GM12878 (cell line): ENCODE data around the gene PPP1R37. TPM values are rescaled to one million over a fixed set of nuclear protein-coding genes. Genes with fewer than 3 reads are reported as not detected.

Experiments used
- ATAC-seq: fragments of 200-7000 bp; cut with Tn5 transposase; 3 replicates; pipeline ENCODE4 v1.9.1; 2020; ENCODE audit warnings: mild to moderate bottlenecking, moderate library complexity
- BruUV-seq: library from RNA; stranded (reverse); fragments of 400-500 nt; replicated peaks from 2 replicates; lab custom pipeline; 2021; lab: Mats Ljungman, UMichigan
- CTCF ChIA-PET: fragments of 300-600 bp; sonication (Branson Sonifier 250); formaldehyde crosslinking; extraction: SDS; loops from one replicate; lab custom pipeline; 2021; ENCODE audit warnings: inconsistent platforms; lab: Yijun Ruan, JAX
- POLR2A ChIA-PET: fragments of 350-600 bp; formaldehyde crosslinking; extraction: SDS; loops from one replicate; lab custom pipeline; 2021; ENCODE audit warnings: inconsistent platforms; lab: Charles Lee
- RAD21 ChIA-PET: fragments of 300-600 bp; sonication (Branson Sonifier 250); formaldehyde crosslinking; loops from one replicate; lab custom pipeline; 2023; ENCODE audit warnings: antibody characterized with exemption; ENCODE audit not compliant: unreplicated experiment; lab: Charles Lee
- SMC1A ChIA-PET: fragments of 300-600 bp; sonication (Branson Sonifier 250); formaldehyde crosslinking; loops from one replicate; lab custom pipeline; 2023; ENCODE audit not compliant: unreplicated experiment, uncharacterized antibody; lab: Charles Lee
- DNase-seq: peaks from one replicate; pipeline ENCODE4 v3.0.0-alpha.2; 2011; ENCODE audit warnings: low read depth, low spot score
- FAIRE-seq: peaks from 3 replicates; lab custom pipeline; 2011; peaks lifted over from hg19 to GRCh38; lab: Jason Lieb, UNC
- H2AFZ ChIP-seq: 2 replicates; pipeline ENCODE4 v1.6.0; 2011; ENCODE audit warnings: low read depth, low read length, control low read depth; ENCODE audit not compliant: control insufficient read depth
- H3K27ac ChIP-seq: 2 replicates; pipeline ENCODE4 v1.5.1; 2011; ENCODE audit warnings: control low read depth; ENCODE audit not compliant: control insufficient read depth, insufficient read depth
- H3K27me3 ChIP-seq, 2 experiments: replicated peaks in 1 of 2; 2 replicates each; pipeline versions ENCODE4 v1.6.0 to v1.6.1; 2011; ENCODE audit warnings: low read length in 1 of 2; ENCODE audit not compliant: control insufficient read depth in 2 of 2, insufficient read depth in 2 of 2
- H3K36me3 ChIP-seq, 2 experiments: 2 replicates each; pipeline ENCODE4 v1.5.1; 2011; ENCODE audit warnings: low read length in 1 of 2; ENCODE audit not compliant: control insufficient read depth in 2 of 2, insufficient read depth in 2 of 2
- H3K4me1 ChIP-seq: 2 replicates; pipeline ENCODE4 v1.6.1; 2011; ENCODE audit warnings: mild to moderate bottlenecking, low read length, moderate library complexity, mixed read lengths; ENCODE audit not compliant: control insufficient read depth, insufficient read depth
- H3K4me2 ChIP-seq: 2 replicates; pipeline ENCODE4 v1.6.0; 2011; ENCODE audit warnings: control low read depth; ENCODE audit not compliant: control insufficient read depth, insufficient read depth
- H3K4me3 ChIP-seq: fragments of 200-600 bp; sonication (generic); 2 replicates; pipeline ENCODE4 v1.5.1; 2016
- H3K79me2 ChIP-seq: 2 replicates; pipeline ENCODE4 v1.6.0; 2011; ENCODE audit warnings: low read length; ENCODE audit not compliant: control insufficient read depth, insufficient read depth
- H3K9ac ChIP-seq: 2 replicates; pipeline ENCODE4 v1.8.0; 2011; ENCODE audit warnings: low read length, control low read depth, mixed read lengths; ENCODE audit not compliant: control insufficient read depth, insufficient read depth
- H3K9me3 ChIP-seq: replicated peaks from 3 replicates; pipeline ENCODE4 v1.5.1; 2011; ENCODE audit warnings: mild to moderate bottlenecking, low read length; ENCODE audit not compliant: control insufficient read depth, insufficient read depth
- H4K20me1 ChIP-seq: 2 replicates; pipeline ENCODE4 v1.6.0; 2011; ENCODE audit not compliant: control insufficient read depth, insufficient read depth
- POLR2A ChIP-seq: IDR thresholded peaks from 2 replicates; pipeline ENCODE4 v1.6.1; 2011; ENCODE audit warnings: low read depth, mild to moderate bottlenecking, low read length
- SMAD1 ChIP-seq: fragments of 450-650 bp; IDR thresholded peaks from 2 replicates; pipeline ENCODE4 v1.6.1; 2018; ENCODE audit warnings: mild to moderate bottlenecking, low read depth; ENCODE audit not compliant: partially characterized antibody
- SRF ChIP-seq, 2 experiments: IDR thresholded peaks; 2 replicates each; pipeline ENCODE4 v1.6.1; 2011; ENCODE audit warnings: low read depth in 2 of 2, low read length in 2 of 2, mild to moderate bottlenecking in 1 of 2, moderate library complexity in 1 of 2
- WGBS: methylation state at CpG from one replicate; pipeline ENCODE4 v1.1.6; 2016; ENCODE audit warnings: low lambda C conversion rate; ENCODE audit not compliant: insufficient replicate concordance, insufficient coverage; ENCODE audit errors: missing lambda C conversion rate; 5-methylcytosine and 5-hydroxymethylcytosine counted together
- in situ Hi-C: fragments of 300-500 bp; cut with MboI; formaldehyde crosslinking; loops from 9 replicates; pipeline ENCODE4 v1.14.3; 2018; ENCODE audit warnings: mixed read lengths
- intact Hi-C: fragments of 100-400 bp; cut with micrococcal nuclease; formaldehyde crosslinking; loops from one replicate; pipeline ENCODE4 v1.14.2; 2022; ENCODE audit not compliant: unreplicated experiment
- polyA plus RNA-seq, 11 experiments: library from polyadenylated mRNA; depleted of rRNA in 4 of 11; unstranded in 6 of 11; stranded (reverse) in 5 of 11; fragments of >200 nt; fragmentation: Nextera tagmentation in 4 of 11; fragmentation: Illumina TruSeq in 1 of 11; extraction: Ambion mirVana in 4 of 11; extraction: Trizol in 1 of 11; gene quantifications; 1 replicate in 1 of 11; 2 replicates in 10 of 11; pipeline versions ENCODE4 v1.2.1 to v1.2.3, GENCODE V29; 2011 to 2016; ENCODE audit warnings: inconsistent platforms in 2 of 11, missing spikeins in 2 of 11, low read depth in 1 of 11
- total RNA-seq, 4 experiments: library from RNA; depleted of rRNA in 3 of 4; stranded (reverse); fragments of >200 nt in 3 of 4; fragmentation: Illumina TruSeq in 1 of 4; extraction: Trizol in 1 of 4; gene quantifications; 2 replicates each; pipeline versions ENCODE4 v1.2.1 to v1.2.3, GENCODE V29; 2013 to 2021
- TF ChIP-seq, protein P1 (sequence below): IDR thresholded peaks from 2 replicates; pipeline ENCODE4 v1.6.1; 2012; ENCODE audit warnings: mild to moderate bottlenecking, low read depth, low read length
- TF ChIP-seq, protein P2 (sequence below): fragments of 450-650 bp; IDR thresholded peaks from 2 replicates; pipeline ENCODE4 v1.6.1; 2017; ENCODE audit warnings: antibody characterized with exemption, mild to moderate bottlenecking, moderate library complexity
- TF ChIP-seq, protein P3 (sequence below): fragments of 450-650 bp; IDR thresholded peaks from 2 replicates; pipeline ENCODE4 v1.6.1; 2017; ENCODE audit warnings: mild to moderate bottlenecking, moderate library complexity

PPP1R37 gene
- total and polyA plus RNA-seq, 10 of the 15 experiments (the other 5 are each of a cell fraction or from before 2014, with no cell fraction given), result 0.09 to 21.3 (median 5.1) TPM; not detected in 1

DNA sequence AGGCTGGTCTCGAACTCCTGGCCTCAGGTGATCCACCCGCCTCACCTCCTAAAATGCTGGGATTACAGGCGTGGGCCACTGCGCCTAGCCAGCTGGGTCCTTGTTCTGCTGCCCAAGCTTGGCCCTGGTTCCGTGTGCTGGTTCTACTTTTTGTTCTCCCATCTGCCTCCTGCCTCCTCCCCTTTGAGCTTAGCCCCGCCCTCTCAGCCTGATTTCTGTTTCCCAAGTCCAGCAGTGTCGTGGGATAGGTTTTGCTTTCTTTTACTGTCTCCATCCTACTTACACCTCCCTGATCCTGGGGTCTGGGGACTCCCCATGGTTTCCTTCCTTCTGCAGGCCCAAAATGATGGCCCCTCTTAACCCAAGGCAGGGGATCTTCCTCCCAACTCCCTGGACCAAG is 88.0 kb downstream of the PPP1R37 start:
- Histone ChIP-seq H2AFZ (no peak overlapping the region), H3K9ac (no peak overlapping the region), H4K20me1 (no peaks in the 10 kb centered on the region), H3K4me1 (peaks cover 17% of the 10 kb centered on the region), H3K27me3 (no peaks in the 10 kb centered on the region), H3K79me2 (peaks cover 39% of the 10 kb centered on the region), H3K4me3 (peak overlapping the region; percentile 86; the same call in 1 of the 2 replicates), H3K4me2 (peak overlapping the region; percentile 88), H3K27ac (peak overlapping the region; percentile 39; the same call in 1 of the 2 replicates), H3K9me3 (no peaks in the 10 kb centered on the region), H3K36me3 (peaks cover 0 to 6% of the 10 kb centered on the region in 2 experiments; a peak in 2 of 4 replicates)
- DNase-seq (no peak), FAIRE-seq (no peak), ATAC-seq (no peak)
- ChIA-PET SMC1A (interaction anchor here (0.9 to 1.3 kb wide), 2 partner anchors 16 to 54 kb away, joined by 3 to 4 read pairs; no protein-coding TSS in a partner anchor), RAD21 (no interaction called here), CTCF (interaction anchor here (0.6 to 1.1 kb wide), 2 partner anchors 13 to 157 kb away, joined by 4 to 5 read pairs; no protein-coding TSS in a partner anchor), POLR2A (interaction anchor here (0.7 to 1.4 kb wide), 2 partner anchors 23 to 70 kb away, joined by 4 to 7 read pairs; no protein-coding TSS in a partner anchor)
- no TSS peak for BruUV-seq
- in situ Hi-C loops (no loop called here), intact Hi-C loops (loop anchor here (10.0 kb wide), 1 partner anchor 166 kb away; no protein-coding TSS in a partner anchor)
- TF ChIP-seq SMAD1 (no peak), POLR2A (no peak), SRF (IDR thresholded peaks at IDR 0.05; ENCODE audit: low read depth in 2 of 2, low read length in 2 of 2) (no peak)
- TF ChIP-seq, protein P1, sequence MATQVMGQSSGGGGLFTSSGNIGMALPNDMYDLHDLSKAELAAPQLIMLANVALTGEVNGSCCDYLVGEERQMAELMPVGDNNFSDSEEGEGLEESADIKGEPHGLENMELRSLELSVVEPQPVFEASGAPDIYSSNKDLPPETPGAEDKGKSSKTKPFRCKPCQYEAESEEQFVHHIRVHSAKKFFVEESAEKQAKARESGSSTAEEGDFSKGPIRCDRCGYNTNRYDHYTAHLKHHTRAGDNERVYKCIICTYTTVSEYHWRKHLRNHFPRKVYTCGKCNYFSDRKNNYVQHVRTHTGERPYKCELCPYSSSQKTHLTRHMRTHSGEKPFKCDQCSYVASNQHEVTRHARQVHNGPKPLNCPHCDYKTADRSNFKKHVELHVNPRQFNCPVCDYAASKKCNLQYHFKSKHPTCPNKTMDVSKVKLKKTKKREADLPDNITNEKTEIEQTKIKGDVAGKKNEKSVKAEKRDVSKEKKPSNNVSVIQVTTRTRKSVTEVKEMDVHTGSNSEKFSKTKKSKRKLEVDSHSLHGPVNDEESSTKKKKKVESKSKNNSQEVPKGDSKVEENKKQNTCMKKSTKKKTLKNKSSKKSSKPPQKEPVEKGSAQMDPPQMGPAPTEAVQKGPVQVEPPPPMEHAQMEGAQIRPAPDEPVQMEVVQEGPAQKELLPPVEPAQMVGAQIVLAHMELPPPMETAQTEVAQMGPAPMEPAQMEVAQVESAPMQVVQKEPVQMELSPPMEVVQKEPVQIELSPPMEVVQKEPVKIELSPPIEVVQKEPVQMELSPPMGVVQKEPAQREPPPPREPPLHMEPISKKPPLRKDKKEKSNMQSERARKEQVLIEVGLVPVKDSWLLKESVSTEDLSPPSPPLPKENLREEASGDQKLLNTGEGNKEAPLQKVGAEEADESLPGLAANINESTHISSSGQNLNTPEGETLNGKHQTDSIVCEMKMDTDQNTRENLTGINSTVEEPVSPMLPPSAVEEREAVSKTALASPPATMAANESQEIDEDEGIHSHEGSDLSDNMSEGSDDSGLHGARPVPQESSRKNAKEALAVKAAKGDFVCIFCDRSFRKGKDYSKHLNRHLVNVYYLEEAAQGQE, result no peak
- TF ChIP-seq, protein P2, sequence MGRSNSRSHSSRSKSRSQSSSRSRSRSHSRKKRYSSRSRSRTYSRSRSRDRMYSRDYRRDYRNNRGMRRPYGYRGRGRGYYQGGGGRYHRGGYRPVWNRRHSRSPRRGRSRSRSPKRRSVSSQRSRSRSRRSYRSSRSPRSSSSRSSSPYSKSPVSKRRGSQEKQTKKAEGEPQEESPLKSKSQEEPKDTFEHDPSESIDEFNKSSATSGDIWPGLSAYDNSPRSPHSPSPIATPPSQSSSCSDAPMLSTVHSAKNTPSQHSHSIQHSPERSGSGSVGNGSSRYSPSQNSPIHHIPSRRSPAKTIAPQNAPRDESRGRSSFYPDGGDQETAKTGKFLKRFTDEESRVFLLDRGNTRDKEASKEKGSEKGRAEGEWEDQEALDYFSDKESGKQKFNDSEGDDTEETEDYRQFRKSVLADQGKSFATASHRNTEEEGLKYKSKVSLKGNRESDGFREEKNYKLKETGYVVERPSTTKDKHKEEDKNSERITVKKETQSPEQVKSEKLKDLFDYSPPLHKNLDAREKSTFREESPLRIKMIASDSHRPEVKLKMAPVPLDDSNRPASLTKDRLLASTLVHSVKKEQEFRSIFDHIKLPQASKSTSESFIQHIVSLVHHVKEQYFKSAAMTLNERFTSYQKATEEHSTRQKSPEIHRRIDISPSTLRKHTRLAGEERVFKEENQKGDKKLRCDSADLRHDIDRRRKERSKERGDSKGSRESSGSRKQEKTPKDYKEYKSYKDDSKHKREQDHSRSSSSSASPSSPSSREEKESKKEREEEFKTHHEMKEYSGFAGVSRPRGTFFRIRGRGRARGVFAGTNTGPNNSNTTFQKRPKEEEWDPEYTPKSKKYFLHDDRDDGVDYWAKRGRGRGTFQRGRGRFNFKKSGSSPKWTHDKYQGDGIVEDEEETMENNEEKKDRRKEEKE, result no peak
- TF ChIP-seq, protein P3, sequence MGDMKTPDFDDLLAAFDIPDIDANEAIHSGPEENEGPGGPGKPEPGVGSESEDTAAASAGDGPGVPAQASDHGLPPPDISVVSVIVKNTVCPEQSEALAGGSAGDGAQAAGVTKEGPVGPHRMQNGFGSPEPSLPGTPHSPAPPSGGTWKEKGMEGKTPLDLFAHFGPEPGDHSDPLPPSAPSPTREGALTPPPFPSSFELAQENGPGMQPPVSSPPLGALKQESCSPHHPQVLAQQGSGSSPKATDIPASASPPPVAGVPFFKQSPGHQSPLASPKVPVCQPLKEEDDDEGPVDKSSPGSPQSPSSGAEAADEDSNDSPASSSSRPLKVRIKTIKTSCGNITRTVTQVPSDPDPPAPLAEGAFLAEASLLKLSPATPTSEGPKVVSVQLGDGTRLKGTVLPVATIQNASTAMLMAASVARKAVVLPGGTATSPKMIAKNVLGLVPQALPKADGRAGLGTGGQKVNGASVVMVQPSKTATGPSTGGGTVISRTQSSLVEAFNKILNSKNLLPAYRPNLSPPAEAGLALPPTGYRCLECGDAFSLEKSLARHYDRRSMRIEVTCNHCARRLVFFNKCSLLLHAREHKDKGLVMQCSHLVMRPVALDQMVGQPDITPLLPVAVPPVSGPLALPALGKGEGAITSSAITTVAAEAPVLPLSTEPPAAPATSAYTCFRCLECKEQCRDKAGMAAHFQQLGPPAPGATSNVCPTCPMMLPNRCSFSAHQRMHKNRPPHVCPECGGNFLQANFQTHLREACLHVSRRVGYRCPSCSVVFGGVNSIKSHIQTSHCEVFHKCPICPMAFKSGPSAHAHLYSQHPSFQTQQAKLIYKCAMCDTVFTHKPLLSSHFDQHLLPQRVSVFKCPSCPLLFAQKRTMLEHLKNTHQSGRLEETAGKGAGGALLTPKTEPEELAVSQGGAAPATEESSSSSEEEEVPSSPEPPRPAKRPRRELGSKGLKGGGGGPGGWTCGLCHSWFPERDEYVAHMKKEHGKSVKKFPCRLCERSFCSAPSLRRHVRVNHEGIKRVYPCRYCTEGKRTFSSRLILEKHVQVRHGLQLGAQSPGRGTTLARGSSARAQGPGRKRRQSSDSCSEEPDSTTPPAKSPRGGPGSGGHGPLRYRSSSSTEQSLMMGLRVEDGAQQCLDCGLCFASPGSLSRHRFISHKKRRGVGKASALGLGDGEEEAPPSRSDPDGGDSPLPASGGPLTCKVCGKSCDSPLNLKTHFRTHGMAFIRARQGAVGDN, result no peak
- WGBS, result 100% methylated on average over 7 of the region's 7 CpGs
